ENCODE results near the gene REEP1.

DNA sequence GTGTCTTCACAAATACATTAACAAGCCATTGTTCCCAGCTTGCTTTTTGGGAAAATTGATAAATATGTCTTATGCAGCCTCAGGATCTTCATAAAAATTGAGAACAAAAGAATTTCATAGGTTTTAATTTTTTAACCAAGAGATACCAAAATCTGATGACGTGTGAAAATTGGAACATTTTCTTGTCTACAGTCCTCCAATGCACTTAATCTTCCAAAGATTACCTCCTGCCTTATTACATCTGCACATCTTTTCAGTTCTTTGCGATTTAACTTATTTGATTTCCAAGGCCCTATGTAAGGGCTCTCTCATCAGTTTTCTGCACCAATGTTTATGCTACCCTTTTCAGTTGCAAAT is 135.1 kb downstream of the REEP1 start:
- TF ChIP-seq, protein P1, sequence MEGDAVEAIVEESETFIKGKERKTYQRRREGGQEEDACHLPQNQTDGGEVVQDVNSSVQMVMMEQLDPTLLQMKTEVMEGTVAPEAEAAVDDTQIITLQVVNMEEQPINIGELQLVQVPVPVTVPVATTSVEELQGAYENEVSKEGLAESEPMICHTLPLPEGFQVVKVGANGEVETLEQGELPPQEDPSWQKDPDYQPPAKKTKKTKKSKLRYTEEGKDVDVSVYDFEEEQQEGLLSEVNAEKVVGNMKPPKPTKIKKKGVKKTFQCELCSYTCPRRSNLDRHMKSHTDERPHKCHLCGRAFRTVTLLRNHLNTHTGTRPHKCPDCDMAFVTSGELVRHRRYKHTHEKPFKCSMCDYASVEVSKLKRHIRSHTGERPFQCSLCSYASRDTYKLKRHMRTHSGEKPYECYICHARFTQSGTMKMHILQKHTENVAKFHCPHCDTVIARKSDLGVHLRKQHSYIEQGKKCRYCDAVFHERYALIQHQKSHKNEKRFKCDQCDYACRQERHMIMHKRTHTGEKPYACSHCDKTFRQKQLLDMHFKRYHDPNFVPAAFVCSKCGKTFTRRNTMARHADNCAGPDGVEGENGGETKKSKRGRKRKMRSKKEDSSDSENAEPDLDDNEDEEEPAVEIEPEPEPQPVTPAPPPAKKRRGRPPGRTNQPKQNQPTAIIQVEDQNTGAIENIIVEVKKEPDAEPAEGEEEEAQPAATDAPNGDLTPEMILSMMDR (IDR thresholded peaks at IDR 0.05): no peak
- TF ChIP-seq POLR2A (IDR thresholded peaks at IDR 0.05): no peak

Data from testis (tissue), 2 donors.